B cell (primary cell): ENCODE results near the gene CTDSP2. TPM values are rescaled to one million over a fixed set of nuclear protein-coding genes. Genes with fewer than 3 reads are reported as not detected.
"Not testable (repeated sequence)": the region's sequence is repeated elsewhere in the genome, so short reads cannot be mapped to it uniquely, and the experiment has no call there.

Experiments
- ATAC-seq: fragments of 200-7000 bp; cut with Tn5 transposase; one replicate; pipeline ENCODE4 v1.10.0; 2021; ENCODE audit warnings: low read depth, mild to moderate bottlenecking, moderate number of reproducible peaks, moderate library complexity
- CTCF ChIA-PET: fragments of 350-600 bp; sonication (Branson Sonifier 250); formaldehyde crosslinking; loops from one replicate; lab custom pipeline; 2021; ENCODE audit warnings: antibody characterized with exemption, inconsistent platforms; lab: Charles Lee
- POLR2A ChIA-PET: fragments of 350-600 bp; sonication (Branson Sonifier 250); formaldehyde crosslinking; loops from one replicate; lab custom pipeline; 2021; ENCODE audit warnings: antibody characterized with exemption; lab: Charles Lee
- DNase-seq: peaks from one replicate; pipeline ENCODE4 v3.0.0; 2013
- H2AFZ ChIP-seq: 2 replicates; pipeline ENCODE4 v1.6.1; 2012; ENCODE audit warnings: mild to moderate bottlenecking, low read depth, low read length; ENCODE audit not compliant: insufficient read depth, poor library complexity, severe bottlenecking
- H3K27ac ChIP-seq, 2 donors: 1 replicate in 1 of 2; 2 replicates in 1 of 2; pipeline ENCODE4 v1.5.1; 2012 to 2013; ENCODE audit warnings: low read length in 2 of 2, mild to moderate bottlenecking in 2 of 2, moderate library complexity in 1 of 2
- H3K27me3 ChIP-seq, 4 experiments: fragments of 200-600 bp in 1 of 4; sonication (generic) in 1 of 4; replicated peaks in 1 of 4; 1 replicate in 2 of 4; 2 replicates in 2 of 4; pipeline versions ENCODE4 v1.6.1 to v1.7.0; 2013 to 2016; ENCODE audit warnings: low read length in 3 of 4, mild to moderate bottlenecking in 2 of 4, mixed read lengths in 1 of 4, moderate library complexity in 1 of 4; ENCODE audit not compliant: insufficient read depth in 4 of 4, control insufficient read depth in 3 of 4; ENCODE audit errors: control extremely low read depth in 1 of 4
- H3K36me3 ChIP-seq, 2 experiments: replicated peaks in 1 of 2; 1 replicate in 1 of 2; 2 replicates in 1 of 2; pipeline versions ENCODE4 v1.6.1 to v1.7.1; 2013; ENCODE audit warnings: low read length in 1 of 2; ENCODE audit not compliant: insufficient read depth in 2 of 2, control insufficient read depth in 1 of 2; ENCODE audit errors: control extremely low read depth in 1 of 2, extremely low read depth in 1 of 2
- H3K4me1 ChIP-seq, 2 donors: fragments of 200-600 bp in 1 of 2; sonication (generic) in 1 of 2; 1 replicate in 1 of 2; 2 replicates in 1 of 2; pipeline versions ENCODE4 v1.5.1 to v1.6.1; 2013 to 2017; ENCODE audit warnings: low read length in 2 of 2; ENCODE audit not compliant: control insufficient read depth in 2 of 2, insufficient read depth in 2 of 2
- H3K4me2 ChIP-seq: replicated peaks from 2 replicates; pipeline ENCODE3; 2012; ENCODE audit warnings: mild to moderate bottlenecking, low read depth, low read length; ENCODE audit not compliant: poor library complexity, severe bottlenecking
- H3K4me3 ChIP-seq, 5 experiments: fragments of 200-600 bp in 1 of 5; sonication (generic) in 1 of 5; 1 replicate in 3 of 5; 2 replicates in 2 of 5; pipeline versions ENCODE4 v1.5.1 to v1.7.0; 2011 to 2016; ENCODE audit warnings: low read length in 4 of 5, mild to moderate bottlenecking in 4 of 5, low read depth in 2 of 5, control low read depth in 1 of 5, moderate library complexity in 1 of 5; ENCODE audit not compliant: insufficient read depth in 1 of 5; ENCODE audit errors: control extremely low read depth in 1 of 5, extremely low read depth in 1 of 5
- H3K79me2 ChIP-seq: fragments of 200-600 bp; sonication (generic); one replicate; pipeline ENCODE4 v1.6.0; 2016; ENCODE audit warnings: low read length; ENCODE audit not compliant: control insufficient read depth, insufficient read depth
- H3K9ac ChIP-seq: fragments of 200-600 bp; sonication (generic); 2 replicates; pipeline ENCODE4 v1.6.1; 2017; ENCODE audit warnings: mild to moderate bottlenecking, low read length, moderate library complexity
- H3K9me3 ChIP-seq, 3 donors: one replicate each; pipeline versions ENCODE4 v1.6.1 to v1.7.1; 2013; ENCODE audit warnings: low read length in 2 of 3; ENCODE audit not compliant: control insufficient read depth in 2 of 3, insufficient read depth in 1 of 3; ENCODE audit errors: control extremely low read depth in 1 of 3
- H4K20me1 ChIP-seq: 2 replicates; pipeline ENCODE4 v1.6.0; 2012; ENCODE audit warnings: mild to moderate bottlenecking, low read length; ENCODE audit not compliant: insufficient read depth, control insufficient read depth, poor library complexity, severe bottlenecking
- H3K27ac Mint-ChIP-seq: one replicate; pipeline ENCODE4 v1.8.0; 2021; ENCODE audit warnings: mixed read lengths
- H3K27me3 Mint-ChIP-seq: one replicate; pipeline ENCODE4 v1.8.0; 2021; ENCODE audit warnings: mixed read lengths
- H3K4me1 Mint-ChIP-seq: one replicate; pipeline ENCODE4 v1.8.0; 2021; ENCODE audit warnings: mixed read lengths
- H3K4me3 Mint-ChIP-seq: one replicate; pipeline ENCODE4 v1.8.0; 2021; ENCODE audit warnings: mixed read lengths
- H3K9me3 Mint-ChIP-seq: one replicate; pipeline ENCODE4 v1.8.0; 2022; ENCODE audit warnings: mixed read lengths; ENCODE audit not compliant: insufficient read depth
- CTCF ChIP-seq: fragments of 200-600 bp; IDR thresholded peaks from one replicate; pipeline ENCODE4 v1.8.0; 2022; ENCODE audit warnings: antibody characterized with exemption, mild to moderate bottlenecking
- EZH2 ChIP-seq: IDR thresholded peaks from 2 replicates; pipeline ENCODE4 v1.6.1; 2012; ENCODE audit warnings: borderline replicate concordance, low read depth, mild to moderate bottlenecking, moderate library complexity, low read length; ENCODE audit not compliant: insufficient read depth, poor library complexity, severe bottlenecking
- WGBS: methylation state at CpG from one replicate; pipeline ENCODE4 v1.1.5; 2013; ENCODE audit warnings: missing lambda C conversion rate; ENCODE audit not compliant: insufficient coverage; 5-methylcytosine and 5-hydroxymethylcytosine counted together
- intact Hi-C: fragments of 100-400 bp; cut with micrococcal nuclease; formaldehyde crosslinking; loops from one replicate; pipeline ENCODE4 v1.10.0; 2022
- polyA plus RNA-seq: library from polyadenylated mRNA; depleted of rRNA; stranded (reverse); fragments of >200 nt; gene quantifications from 2 replicates; pipeline ENCODE4 v1.2.3, GENCODE V29; 2012
- total RNA-seq, 2 donors: library from RNA; stranded (reverse); fragments of 120-200 nt in 1 of 2; gene quantifications; 1 replicate in 1 of 2; 2 replicates in 1 of 2; pipeline versions ENCODE4 v1.2.3 to v1.2.4, GENCODE V29; 2013 to 2022

CTDSP2 gene
- total and polyA plus RNA-seq, 2 donors (not counting 1 experiment from before 2014, with no cell fraction given) = 99.1 to 209 TPM

GRCh38 chr12:57817990-57818331 is 28.6 kb downstream of the CTDSP2 start:
- 93% methylated on average over 3 of the region's 3 CpGs for WGBS
- H3K9ac ChIP-seq, H3K79me2 ChIP-seq, H3K27ac Mint-ChIP-seq, H3K27ac ChIP-seq, DNase-seq, H3K27me3 ChIP-seq, H3K9me3 Mint-ChIP-seq, H2AFZ ChIP-seq, ATAC-seq, H3K4me1 ChIP-seq, H3K9me3 ChIP-seq, H3K4me2 ChIP-seq, H3K4me3 ChIP-seq, H3K4me1 Mint-ChIP-seq, H3K27me3 Mint-ChIP-seq, intact Hi-C loops, H3K4me3 Mint-ChIP-seq: not testable (repeated sequence)
- Histone ChIP-seq H3K36me3 (peaks cover 0 to 20% of the 10 kb centered on the region in 2 experiments), H4K20me1 (peaks cover 13% of the 10 kb centered on the region)
- ChIA-PET CTCF (interaction anchor here (0.7 to 2.7 kb wide), 5 partner anchors 10 to 49 kb away, joined by 3 to 9 read pairs (median 5); no protein-coding TSS in a partner anchor), POLR2A (interaction anchor here (0.6 to 0.7 kb wide), 2 partner anchors 57 to 87 kb away, joined by 3 read pairs; no protein-coding TSS in a partner anchor)

DNA sequence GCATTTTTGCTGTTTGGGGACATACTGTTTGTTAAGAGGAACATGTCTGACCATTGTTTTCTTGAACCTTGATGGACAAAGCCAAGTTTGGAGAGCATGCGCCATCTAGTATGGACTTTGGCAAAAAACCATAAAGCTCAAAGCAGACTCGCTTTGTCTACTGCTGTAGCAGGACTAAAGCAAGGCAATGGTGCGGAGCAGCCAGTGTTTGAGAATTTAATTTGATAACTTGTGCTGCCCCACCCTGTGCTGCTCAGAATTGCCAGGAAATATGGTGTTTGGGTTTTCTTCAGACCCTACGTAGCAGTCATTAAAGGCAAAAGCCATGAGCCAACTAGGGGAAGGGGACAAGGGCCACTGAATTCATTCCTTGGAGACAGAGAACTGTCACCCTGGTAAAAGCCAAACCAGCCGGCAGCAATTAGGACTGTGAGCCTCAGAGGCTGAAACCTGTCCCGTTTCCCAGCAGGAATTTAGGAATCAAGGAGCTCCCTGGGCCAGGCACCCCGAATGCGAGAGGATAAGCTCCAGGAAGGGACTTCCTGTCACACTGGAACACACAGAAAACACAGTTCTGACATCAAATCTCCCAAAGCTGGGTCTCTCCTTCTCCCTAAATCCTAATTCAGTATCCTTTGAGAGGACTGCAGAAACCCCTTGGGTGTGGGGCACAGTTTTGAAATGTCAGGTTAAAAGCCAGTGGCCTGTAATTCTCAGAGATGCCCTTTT is 29.1 kb downstream of the CTDSP2 start:
- H3K4me1 ChIP-seq = no peaks in the 10 kb centered on the region
- Mint-ChIP-seq H3K27ac (no peak overlapping the region), H3K4me1 (no peaks in the 10 kb centered on the region), H3K4me3 (no peak overlapping the region), H3K9me3 (no peaks in the 10 kb centered on the region), H3K27me3 (no peaks in the 10 kb centered on the region)
- no peak overlapping the region for H3K4me2 ChIP-seq
- H3K79me2 ChIP-seq = no peaks in the 10 kb centered on the region
- CTCF ChIA-PET = interaction anchor here (0.7 to 2.7 kb wide), 4 partner anchors 10 to 50 kb away, joined by 3 to 9 read pairs (median 7); no protein-coding TSS in a partner anchor
- intact Hi-C loops = no loop called here
- H2AFZ ChIP-seq = no peak overlapping the region
- H3K36me3 ChIP-seq = peaks cover 0 to 15% of the 10 kb centered on the region in 2 experiments
- POLR2A ChIA-PET = interaction anchor here (0.6 kb wide), 1 partner anchor 56 kb away, joined by 3 read pairs; no protein-coding TSS in a partner anchor
- 95% methylated on average over 8 of the region's 8 CpGs for WGBS
- DNase-seq = no peak
- H3K4me3 ChIP-seq = no peak overlapping the region
- no peaks in the 10 kb centered on the region for H3K9me3 ChIP-seq
- ATAC-seq = no peak
- H3K9ac ChIP-seq = no peak overlapping the region
- H3K27me3 ChIP-seq = no peaks in the 10 kb centered on the region
- H4K20me1 ChIP-seq = peaks cover 8% of the 10 kb centered on the region
- H3K27ac ChIP-seq = no peak overlapping the region
- TF ChIP-seq EZH2 (no peak), CTCF (no peak)
